Pulmonary artery endothelial cell (primary cell): ENCODE data around the gene GNB1. TPM values are rescaled to one million over a fixed set of nuclear protein-coding genes. Genes with fewer than 3 reads are reported as not detected.

ENCODE experiments used
- DNase-seq: peaks from one replicate; pipeline ENCODE4 v3.0.0-alpha.2; 2011; ENCODE audit warnings: low read depth, low spot score
- total RNA-seq: library from RNA; depleted of rRNA; stranded (reverse); fragments of >200 nt; gene quantifications from 2 replicates; pipeline ENCODE4 v1.2.3, GENCODE V29; 2014

Gene GNB1
- total RNA-seq, 1 donor from 2014 or later: 99.8 TPM

GRCh38 chr1:1784933-1785332 lies 106.0 kb downstream of the GNB1 start:
- DNase-seq: no peak

- DNase-seq: no peak
Measured at GRCh38 chr1:1783320-1783719, 107.6 kb downstream of the GNB1 start.

DNA sequence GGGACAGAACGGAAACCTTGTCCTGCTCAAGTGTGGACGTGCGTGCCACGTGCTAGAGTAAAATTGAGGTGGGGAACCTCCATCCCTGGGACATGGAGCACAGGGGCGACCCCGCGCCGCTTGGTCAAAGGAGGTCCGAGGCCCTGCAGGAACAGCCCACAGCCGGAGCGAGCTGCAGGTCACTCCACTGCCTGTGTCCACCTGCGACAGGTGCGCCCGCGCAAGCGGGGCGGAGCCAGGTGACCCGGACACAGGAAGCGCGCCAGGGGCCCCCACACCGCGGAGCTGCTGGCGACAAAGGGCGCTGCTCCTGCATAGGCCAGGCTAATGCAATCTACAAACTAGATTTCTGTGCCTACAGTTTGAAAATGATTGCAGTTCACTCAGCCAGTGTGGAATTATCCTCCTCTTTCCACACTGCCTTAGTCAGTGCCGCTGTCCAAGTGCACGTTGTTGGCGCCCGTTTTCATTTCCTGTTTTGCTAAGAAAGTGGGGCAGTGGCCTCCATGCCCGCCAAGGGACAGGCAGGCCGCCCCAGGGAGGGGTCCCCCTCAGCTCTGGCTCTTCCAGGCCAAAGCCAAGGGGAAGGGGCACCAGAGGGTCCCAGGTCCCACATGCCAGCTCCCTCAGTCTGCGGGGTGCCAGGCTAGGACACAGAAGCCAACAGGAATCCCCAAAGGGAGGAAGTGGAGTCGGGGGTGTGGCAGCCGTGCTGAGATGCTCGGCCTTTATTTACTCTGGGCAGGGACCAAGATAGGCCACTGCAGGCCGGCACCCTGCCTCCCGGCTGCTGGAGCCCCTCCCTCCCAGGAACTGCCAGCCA lies 108.3 kb downstream of the GNB1 start:
- DNase-seq: peak; percentile 19

DNA sequence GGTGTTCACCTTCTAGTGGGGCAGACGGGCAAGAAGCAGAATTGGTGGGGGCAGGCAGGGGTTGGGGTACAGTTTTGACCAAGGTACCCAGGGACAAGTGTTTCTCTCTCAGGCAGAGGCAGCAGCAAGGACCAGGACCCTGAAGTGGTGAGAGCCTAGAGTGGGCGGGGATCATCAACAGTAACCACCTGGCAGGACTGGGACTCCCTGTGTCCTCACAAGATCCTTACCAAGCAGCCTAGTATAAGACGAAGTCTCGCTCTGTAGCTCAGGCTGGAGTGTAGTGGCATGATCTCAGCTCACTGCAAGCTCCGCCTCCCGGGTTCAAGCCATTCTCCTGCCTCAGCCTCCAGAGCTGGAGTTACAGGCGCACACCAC lies 109.4 kb downstream of the GNB1 start:
- DNase-seq: no peak

- DNase-seq: no peak
Measured at GRCh38 chr1:1780598-1781525, 110.0 kb downstream of the GNB1 start.

GRCh38 chr1:1779691-1780597 lies 110.9 kb downstream of the GNB1 start:
- DNase-seq: no peak

- DNase-seq: no peak
Measured at GRCh38 chr1:1779320-1779675, 111.6 kb downstream of the GNB1 start.

GRCh38 chr1:1778663-1779319 lies 112.1 kb downstream of the GNB1 start:
- no peak for DNase-seq

DNA sequence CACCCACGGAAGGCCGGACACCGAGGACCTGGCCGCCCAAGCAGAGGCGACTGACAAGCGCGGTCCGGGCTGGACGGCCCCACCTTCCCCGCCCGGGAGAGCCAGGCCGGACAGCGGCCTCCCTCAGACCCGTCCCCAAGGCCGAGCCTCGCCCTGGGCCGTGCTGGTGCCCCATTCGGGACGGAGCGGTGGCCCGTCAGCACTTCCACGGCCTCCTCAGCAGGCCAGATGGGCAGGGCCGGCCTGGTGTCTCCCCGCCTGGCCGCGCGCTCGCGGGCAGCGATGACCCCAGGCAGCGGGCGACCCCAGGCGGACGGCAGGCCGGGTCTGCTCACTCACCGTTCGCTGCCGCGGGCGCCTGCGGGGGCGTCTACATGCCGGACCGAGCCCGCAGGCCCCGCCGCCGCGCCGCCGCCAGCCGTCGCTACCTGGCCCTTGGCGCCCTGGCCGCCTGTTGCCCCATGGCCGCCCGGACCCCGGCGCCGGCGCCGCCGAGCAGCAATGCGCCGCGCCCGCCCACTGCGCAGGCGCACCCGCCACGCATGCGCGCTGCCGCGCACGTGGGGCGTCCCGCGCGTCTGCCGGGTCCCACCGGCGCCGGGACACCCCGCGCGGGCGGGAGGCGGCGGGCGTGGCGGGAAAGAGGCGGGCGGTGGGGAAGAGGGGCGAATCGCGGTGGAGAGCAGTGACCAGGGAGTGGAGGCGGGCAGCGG lies 112.8 kb downstream of the GNB1 start, which contains the start of gene NADK:
Gene NADK (minus strand): TSS at position 521 of the 713 bp plus-strand sequence. CDS start 13,064 bp downstream, outside the sequence.
- no peak for DNase-seq

DNA sequence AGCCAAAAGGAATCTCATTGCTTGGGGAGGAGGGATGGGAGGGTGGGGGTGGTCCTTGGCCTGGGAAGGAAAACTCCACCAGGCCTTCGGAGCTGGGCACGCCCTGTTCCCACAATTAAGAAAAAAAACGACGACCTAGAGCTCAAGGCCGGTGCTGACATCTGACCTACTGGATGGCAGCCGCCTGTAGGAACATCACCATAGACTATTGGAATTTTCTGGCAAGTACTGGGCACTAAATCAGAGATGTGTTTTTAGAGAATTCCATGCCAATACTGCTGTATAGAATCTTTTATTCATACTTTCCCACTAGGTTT lies 113.3 kb downstream of the GNB1 start:
- DNase-seq: no peak

GRCh38 chr1:1776672-1777582 lies 114.0 kb downstream of the GNB1 start:
- DNase-seq: no peak

GRCh38 chr1:1775327-1776226 lies 115.3 kb downstream of the GNB1 start:
- DNase-seq: no peak

GRCh38 chr1:1773874-1774273 lies 117.0 kb downstream of the GNB1 start:
- DNase-seq: no peak

GRCh38 chr1:1771096-1771495 lies 119.8 kb downstream of the GNB1 start:
- no peak for DNase-seq

- no peak for DNase-seq
Measured at GRCh38 chr1:1770102-1770501, 120.8 kb downstream of the GNB1 start.

GRCh38 chr1:1768249-1768992 lies 122.5 kb downstream of the GNB1 start:
- DNase-seq: no peak

DNA sequence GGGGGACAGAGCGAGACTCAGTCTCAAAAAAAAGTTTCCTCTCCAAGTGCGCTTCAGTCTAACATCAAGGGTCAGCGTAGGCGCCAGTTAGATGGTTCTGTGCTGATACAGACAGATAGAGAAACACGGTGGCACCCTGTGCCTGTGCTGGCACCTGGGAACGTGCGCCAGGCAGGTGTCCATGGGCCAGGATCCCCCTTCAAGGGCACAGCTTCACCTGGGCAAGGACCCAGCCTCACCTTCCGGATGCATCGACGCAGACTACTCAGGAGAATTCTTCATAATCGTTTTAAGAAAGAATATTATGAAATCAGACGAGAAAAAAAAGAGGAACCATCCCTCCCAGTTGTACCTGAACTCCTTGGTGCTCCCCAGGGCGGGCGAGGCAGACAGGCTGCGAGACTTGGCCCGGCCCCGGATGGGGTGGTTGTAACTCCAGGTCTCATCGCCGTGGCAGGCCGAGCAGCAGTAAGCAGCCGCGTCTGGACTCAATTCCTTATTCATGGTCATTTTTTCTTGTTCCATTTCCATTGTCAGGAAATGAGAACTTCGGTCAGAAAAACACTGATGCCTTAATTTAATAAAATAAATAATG lies 125.9 kb downstream of the GNB1 start:
- DNase-seq: no peak
